T-helper 2 cell treated with Interferon-gamma antibody and Interleukin-4, amounts not matched to agents 100 ng/mL and 5 ng/mL, for 36 hours (primary cell): ENCODE data around the gene HERC6. TPM values are rescaled to one million over a fixed set of nuclear protein-coding genes. Genes with fewer than 3 reads are reported as not detected.
"Not testable (repeated sequence)": the region's sequence is repeated elsewhere in the genome, so short reads cannot be mapped to it uniquely, and the experiment has no call there.

Experiments used
- intact Hi-C: fragments of 100-400 bp; cut with micrococcal nuclease; formaldehyde crosslinking; loops from one replicate; pipeline ENCODE4 v1.15.1; 2023
- total RNA-seq: library from RNA; stranded (reverse); gene quantifications from 2 replicates; pipeline ENCODE4 v1.2.3, GENCODE V29; 2022

HERC6 gene
- total RNA-seq, result 15.7 and 17.1 TPM in 2 replicates

GRCh38 chr4:88378691-88379559 is at the start of gene HERC6:
Gene HERC6, plus strand, starts transcription at chr4:88378852. Its CDS starts 70 bp downstream, at chr4:88378922.
- intact Hi-C loops, result loop anchor here (1.0 to 10.0 kb wide), 5 partner anchors 58 to 733 kb away; partner anchors contain the start of genes HERC3, HERC5 and TIGD2

GRCh38 chr4:88333741-88334405 is 44.8 kb upstream of the HERC6 start:
- intact Hi-C loops, result no loop called here

- intact Hi-C loops, result no loop called here
Observed at GRCh38 chr4:88335092-88335665, 43.5 kb upstream of the HERC6 start.

- intact Hi-C loops, result no loop called here
Observed at GRCh38 chr4:88341227-88342192, 37.1 kb upstream of the HERC6 start.

- intact Hi-C loops, result not testable (repeated sequence)
Observed at GRCh38 chr4:88346902-88347301, 31.8 kb upstream of the HERC6 start.

- intact Hi-C loops, result not testable (repeated sequence)
Observed at GRCh38 chr4:88348761-88349160, 29.9 kb upstream of the HERC6 start.

GRCh38 chr4:88350786-88351185 is 27.9 kb upstream of the HERC6 start:
- intact Hi-C loops, result no loop called here

- intact Hi-C loops, result no loop called here
Observed at GRCh38 chr4:88352062-88352740, 26.5 kb upstream of the HERC6 start.

GRCh38 chr4:88353324-88353723 is 25.3 kb upstream of the HERC6 start:
- intact Hi-C loops, result no loop called here

- intact Hi-C loops, result no loop called here
Observed at GRCh38 chr4:88356771-88357170, 21.9 kb upstream of the HERC6 start.

GRCh38 chr4:88357262-88357661 is 21.4 kb upstream of the HERC6 start:
- intact Hi-C loops, result no loop called here

GRCh38 chr4:88359558-88359957 is 19.1 kb upstream of the HERC6 start:
- intact Hi-C loops, result no loop called here

- intact Hi-C loops, result no loop called here
Observed at GRCh38 chr4:88360256-88360655, 18.4 kb upstream of the HERC6 start.

- intact Hi-C loops, result no loop called here
Observed at GRCh38 chr4:88360791-88361190, 17.9 kb upstream of the HERC6 start.

- intact Hi-C loops, result not testable (repeated sequence)
Observed at GRCh38 chr4:88361217-88361773, 17.4 kb upstream of the HERC6 start.

GRCh38 chr4:88366460-88366859 is 12.2 kb upstream of the HERC6 start:
- intact Hi-C loops, result no loop called here

- intact Hi-C loops, result no loop called here
Observed at GRCh38 chr4:88367826-88368225, 10.8 kb upstream of the HERC6 start.

GRCh38 chr4:88369180-88369812 is 9.4 kb upstream of the HERC6 start:
- intact Hi-C loops, result loop anchor here (1.0 kb wide), 2 partner anchors 146 to 150 kb away; no protein-coding TSS in a partner anchor

- intact Hi-C loops, result loop anchor here (5.0 kb wide), 1 partner anchor 916 kb away; no protein-coding TSS in a partner anchor
Observed at GRCh38 chr4:88381123-88381522, 2.5 kb downstream of the HERC6 start.
